K562 (cell line): ENCODE measurements around the gene PODN. TPM values are rescaled to one million over a fixed set of nuclear protein-coding genes. Genes with fewer than 3 reads are reported as not detected.

Experiments
- BACH1 ChIP-seq: fragments of 200-800 bp; sonication (Bioruptor generic); IDR thresholded peaks from 2 replicates; pipeline ENCODE4 v1.6.1; 2016; ENCODE audit warnings: missing genetic modification characterization, missing compliant biosample characterization
- CBFA2T2 ChIP-seq: fragments of 450-650 bp; conservative IDR thresholded peaks from 2 replicates; pipeline ENCODE4 v1.6.1; 2017; ENCODE audit warnings: mild to moderate bottlenecking
- EP300 ChIP-seq: IDR thresholded peaks from 2 replicates; pipeline ENCODE4 v1.6.1; 2012; ENCODE audit warnings: low read length, improper control_type of control experiment
- FUS ChIP-seq: fragments of 200-400 bp; formaldehyde crosslinking; optimal IDR thresholded peaks from 2 replicates; pipeline ENCODE3; 2017; ENCODE audit warnings: low read depth, low read length
- GATA2 ChIP-seq: sonication (generic); formaldehyde crosslinking; IDR thresholded peaks from 2 replicates; pipeline ENCODE4 v1.4.0; 2020; ENCODE audit warnings: mild to moderate bottlenecking, missing genetic modification reagents
- HCFC1 ChIP-seq: IDR thresholded peaks from 2 replicates; pipeline ENCODE4 v1.6.1; 2012; ENCODE audit warnings: low read depth, low read length, improper control_type of control experiment
- SREBF2 ChIP-seq: sonication (generic); formaldehyde crosslinking; IDR thresholded peaks from 2 replicates; pipeline ENCODE4 v1.4.0; 2020; ENCODE audit warnings: mild to moderate bottlenecking, missing genetic modification reagents
- TCF3 ChIP-seq: sonication (generic); formaldehyde crosslinking; IDR thresholded peaks from 2 replicates; pipeline ENCODE4 v1.4.0; 2020; ENCODE audit warnings: mild to moderate bottlenecking, missing genetic modification reagents
- polyA plus RNA-seq, 8 experiments: library from polyadenylated mRNA; depleted of rRNA in 4 of 8; stranded (reverse) in 5 of 8; unstranded in 3 of 8; fragments of >200 nt; fragmentation: Nextera tagmentation in 2 of 8; fragmentation: Illumina TruSeq in 1 of 8; extraction: Ambion mirVana in 2 of 8; extraction: Trizol in 1 of 8; gene quantifications; 2 replicates each; pipeline versions ENCODE4 v1.2.1 to v1.2.3, GENCODE V29; 2011 to 2014; ENCODE audit warnings: inconsistent platforms in 1 of 8, missing spikeins in 1 of 8
- total RNA-seq, 7 experiments: library from RNA; depleted of rRNA in 6 of 7; stranded (reverse); fragments of >200 nt in 6 of 7; fragmentation: Illumina TruSeq in 2 of 7; extraction: Trizol in 2 of 7; gene quantifications; 2 replicates each; pipeline versions ENCODE4 v1.2.1 to v1.2.3, GENCODE V29; 2011 to 2021; ENCODE audit warnings: low replicate concordance in 1 of 7
- TF ChIP-seq, protein P1 (sequence below), 2 experiments: fragments of 450-650 bp in 1 of 2; IDR thresholded peaks; 2 replicates each; pipeline ENCODE4 v1.6.1; 2011 to 2017; ENCODE audit warnings: low read depth in 2 of 2, antibody characterized with exemption in 1 of 2, borderline replicate concordance in 1 of 2, low read length in 1 of 2, mild to moderate bottlenecking in 1 of 2, mixed read lengths in 1 of 2; ENCODE audit not compliant: control insufficient read depth in 1 of 2
- TF ChIP-seq, protein P2 (sequence below): sonication (generic); formaldehyde crosslinking; IDR thresholded peaks from 2 replicates; pipeline ENCODE4 v1.8.0; 2023; ENCODE audit warnings: missing genetic modification reagents, mild to moderate bottlenecking, borderline replicate concordance
- TF ChIP-seq, protein P3 (sequence below): fragments of 450-650 bp; IDR thresholded peaks from 2 replicates; pipeline ENCODE4 v1.6.1; 2018; ENCODE audit warnings: mild to moderate bottlenecking, low read depth; ENCODE audit not compliant: partially characterized antibody
- TF ChIP-seq, protein P4 (sequence below): fragments of 250-450 bp; sonication (Bioruptor Pico); IDR thresholded peaks from 2 replicates; pipeline ENCODE4 v1.5.0; 2021
- TF ChIP-seq, protein P5 (sequence below), 2 experiments: fragments of 450-650 bp in 1 of 2; sonication (generic) in 1 of 2; formaldehyde crosslinking; conservative IDR thresholded peaks; 2 replicates each; pipeline versions ENCODE4 v1.4.0 to v1.8.1; 2020 to 2022; ENCODE audit warnings: mild to moderate bottlenecking in 1 of 2, missing genetic modification reagents in 1 of 2

PODN gene
- total and polyA plus RNA-seq, 9 of the 15 experiments (the other 6 are each of a cell fraction or from before 2014, with no cell fraction given) = not detected

DNA sequence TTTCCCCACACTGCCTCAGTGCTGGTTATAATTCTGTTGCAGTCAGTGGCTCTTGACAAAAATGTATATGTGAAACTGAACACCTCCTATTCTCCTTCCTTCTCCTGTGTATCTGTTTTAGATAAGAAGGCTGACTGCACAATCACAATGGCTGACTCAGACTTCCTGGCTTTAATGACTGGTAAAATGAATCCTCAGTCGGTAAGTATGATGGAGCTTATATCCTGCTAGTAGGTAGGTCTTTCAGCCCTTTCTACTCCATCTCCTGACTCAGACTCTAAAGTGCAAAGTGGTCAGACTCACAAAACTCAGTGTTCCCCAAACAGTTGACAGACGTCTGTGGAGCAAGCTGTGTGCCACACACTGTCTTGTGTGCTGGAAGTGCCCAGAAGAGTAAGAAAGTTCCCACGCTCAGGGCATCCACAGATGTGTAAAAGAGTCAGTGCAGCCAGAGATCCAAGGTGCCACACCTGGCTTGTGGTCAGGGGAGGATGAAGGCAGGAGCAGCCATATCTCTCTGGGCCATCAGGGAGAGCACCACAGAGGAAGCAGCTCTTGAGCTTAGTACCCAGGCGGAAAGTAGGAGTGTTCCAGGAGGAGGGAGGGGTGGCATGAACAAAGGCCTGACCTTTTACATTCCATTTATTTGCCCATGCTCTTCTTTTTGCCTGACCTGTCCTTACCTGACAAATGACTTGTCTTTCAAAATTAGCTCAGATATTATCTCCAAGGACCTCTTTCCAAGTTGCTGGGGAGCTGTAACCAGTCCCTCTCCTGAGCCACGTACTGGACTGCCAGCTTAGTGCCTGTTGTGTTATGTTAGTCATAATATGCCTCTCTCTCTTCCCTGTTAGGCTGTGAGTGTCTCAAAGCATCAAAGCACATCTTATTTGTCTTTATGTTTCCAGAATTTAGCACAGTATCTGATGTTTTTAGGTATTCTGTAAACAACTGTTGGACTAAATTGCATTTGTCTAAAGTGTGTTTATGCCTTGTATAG lies 14.0 kb upstream of the PODN start (continued):
- TF ChIP-seq, protein P1, sequence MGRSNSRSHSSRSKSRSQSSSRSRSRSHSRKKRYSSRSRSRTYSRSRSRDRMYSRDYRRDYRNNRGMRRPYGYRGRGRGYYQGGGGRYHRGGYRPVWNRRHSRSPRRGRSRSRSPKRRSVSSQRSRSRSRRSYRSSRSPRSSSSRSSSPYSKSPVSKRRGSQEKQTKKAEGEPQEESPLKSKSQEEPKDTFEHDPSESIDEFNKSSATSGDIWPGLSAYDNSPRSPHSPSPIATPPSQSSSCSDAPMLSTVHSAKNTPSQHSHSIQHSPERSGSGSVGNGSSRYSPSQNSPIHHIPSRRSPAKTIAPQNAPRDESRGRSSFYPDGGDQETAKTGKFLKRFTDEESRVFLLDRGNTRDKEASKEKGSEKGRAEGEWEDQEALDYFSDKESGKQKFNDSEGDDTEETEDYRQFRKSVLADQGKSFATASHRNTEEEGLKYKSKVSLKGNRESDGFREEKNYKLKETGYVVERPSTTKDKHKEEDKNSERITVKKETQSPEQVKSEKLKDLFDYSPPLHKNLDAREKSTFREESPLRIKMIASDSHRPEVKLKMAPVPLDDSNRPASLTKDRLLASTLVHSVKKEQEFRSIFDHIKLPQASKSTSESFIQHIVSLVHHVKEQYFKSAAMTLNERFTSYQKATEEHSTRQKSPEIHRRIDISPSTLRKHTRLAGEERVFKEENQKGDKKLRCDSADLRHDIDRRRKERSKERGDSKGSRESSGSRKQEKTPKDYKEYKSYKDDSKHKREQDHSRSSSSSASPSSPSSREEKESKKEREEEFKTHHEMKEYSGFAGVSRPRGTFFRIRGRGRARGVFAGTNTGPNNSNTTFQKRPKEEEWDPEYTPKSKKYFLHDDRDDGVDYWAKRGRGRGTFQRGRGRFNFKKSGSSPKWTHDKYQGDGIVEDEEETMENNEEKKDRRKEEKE (IDR thresholded peaks at IDR 0.05; ENCODE audit: borderline replicate concordance in 1 of 2, control insufficient read depth in 1 of 2, low read depth in 2 of 2, low read length in 1 of 2) = no peak
- no peak for TF ChIP-seq FUS
- no peak for TF ChIP-seq SREBF2
- TF ChIP-seq CBFA2T2 = no peak
- TF ChIP-seq, protein P2, sequence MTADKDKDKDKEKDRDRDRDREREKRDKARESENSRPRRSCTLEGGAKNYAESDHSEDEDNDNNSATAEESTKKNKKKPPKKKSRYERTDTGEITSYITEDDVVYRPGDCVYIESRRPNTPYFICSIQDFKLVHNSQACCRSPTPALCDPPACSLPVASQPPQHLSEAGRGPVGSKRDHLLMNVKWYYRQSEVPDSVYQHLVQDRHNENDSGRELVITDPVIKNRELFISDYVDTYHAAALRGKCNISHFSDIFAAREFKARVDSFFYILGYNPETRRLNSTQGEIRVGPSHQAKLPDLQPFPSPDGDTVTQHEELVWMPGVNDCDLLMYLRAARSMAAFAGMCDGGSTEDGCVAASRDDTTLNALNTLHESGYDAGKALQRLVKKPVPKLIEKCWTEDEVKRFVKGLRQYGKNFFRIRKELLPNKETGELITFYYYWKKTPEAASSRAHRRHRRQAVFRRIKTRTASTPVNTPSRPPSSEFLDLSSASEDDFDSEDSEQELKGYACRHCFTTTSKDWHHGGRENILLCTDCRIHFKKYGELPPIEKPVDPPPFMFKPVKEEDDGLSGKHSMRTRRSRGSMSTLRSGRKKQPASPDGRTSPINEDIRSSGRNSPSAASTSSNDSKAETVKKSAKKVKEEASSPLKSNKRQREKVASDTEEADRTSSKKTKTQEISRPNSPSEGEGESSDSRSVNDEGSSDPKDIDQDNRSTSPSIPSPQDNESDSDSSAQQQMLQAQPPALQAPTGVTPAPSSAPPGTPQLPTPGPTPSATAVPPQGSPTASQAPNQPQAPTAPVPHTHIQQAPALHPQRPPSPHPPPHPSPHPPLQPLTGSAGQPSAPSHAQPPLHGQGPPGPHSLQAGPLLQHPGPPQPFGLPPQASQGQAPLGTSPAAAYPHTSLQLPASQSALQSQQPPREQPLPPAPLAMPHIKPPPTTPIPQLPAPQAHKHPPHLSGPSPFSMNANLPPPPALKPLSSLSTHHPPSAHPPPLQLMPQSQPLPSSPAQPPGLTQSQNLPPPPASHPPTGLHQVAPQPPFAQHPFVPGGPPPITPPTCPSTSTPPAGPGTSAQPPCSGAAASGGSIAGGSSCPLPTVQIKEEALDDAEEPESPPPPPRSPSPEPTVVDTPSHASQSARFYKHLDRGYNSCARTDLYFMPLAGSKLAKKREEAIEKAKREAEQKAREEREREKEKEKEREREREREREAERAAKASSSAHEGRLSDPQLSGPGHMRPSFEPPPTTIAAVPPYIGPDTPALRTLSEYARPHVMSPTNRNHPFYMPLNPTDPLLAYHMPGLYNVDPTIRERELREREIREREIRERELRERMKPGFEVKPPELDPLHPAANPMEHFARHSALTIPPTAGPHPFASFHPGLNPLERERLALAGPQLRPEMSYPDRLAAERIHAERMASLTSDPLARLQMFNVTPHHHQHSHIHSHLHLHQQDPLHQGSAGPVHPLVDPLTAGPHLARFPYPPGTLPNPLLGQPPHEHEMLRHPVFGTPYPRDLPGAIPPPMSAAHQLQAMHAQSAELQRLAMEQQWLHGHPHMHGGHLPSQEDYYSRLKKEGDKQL (CRISPR knock-in tag) = no peak
- no peak for TF ChIP-seq TCF3 (CRISPR knock-in tag)
- TF ChIP-seq, protein P3, sequence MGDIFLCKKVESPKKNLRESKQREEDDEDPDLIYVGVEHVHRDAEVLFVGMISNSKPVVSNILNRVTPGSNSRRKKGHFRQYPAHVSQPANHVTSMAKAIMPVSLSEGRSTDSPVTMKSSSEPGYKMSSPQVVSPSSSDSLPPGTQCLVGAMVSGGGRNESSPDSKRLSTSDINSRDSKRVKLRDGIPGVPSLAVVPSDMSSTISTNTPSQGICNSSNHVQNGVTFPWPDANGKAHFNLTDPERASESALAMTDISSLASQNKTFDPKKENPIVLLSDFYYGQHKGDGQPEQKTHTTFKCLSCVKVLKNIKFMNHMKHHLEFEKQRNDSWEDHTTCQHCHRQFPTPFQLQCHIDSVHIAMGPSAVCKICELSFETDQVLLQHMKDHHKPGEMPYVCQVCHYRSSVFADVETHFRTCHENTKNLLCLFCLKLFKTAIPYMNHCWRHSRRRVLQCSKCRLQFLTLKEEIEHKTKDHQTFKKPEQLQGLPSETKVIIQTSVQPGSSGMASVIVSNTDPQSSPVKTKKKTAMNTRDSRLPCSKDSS = no peak
- no peak for TF ChIP-seq GATA2 (CRISPR knock-in tag)
- TF ChIP-seq BACH1 = no peak; the same call in 1 of the 2 replicates
- TF ChIP-seq EP300 = peak; percentile 38; the same call in 1 of the 2 replicates
- TF ChIP-seq, protein P4, sequence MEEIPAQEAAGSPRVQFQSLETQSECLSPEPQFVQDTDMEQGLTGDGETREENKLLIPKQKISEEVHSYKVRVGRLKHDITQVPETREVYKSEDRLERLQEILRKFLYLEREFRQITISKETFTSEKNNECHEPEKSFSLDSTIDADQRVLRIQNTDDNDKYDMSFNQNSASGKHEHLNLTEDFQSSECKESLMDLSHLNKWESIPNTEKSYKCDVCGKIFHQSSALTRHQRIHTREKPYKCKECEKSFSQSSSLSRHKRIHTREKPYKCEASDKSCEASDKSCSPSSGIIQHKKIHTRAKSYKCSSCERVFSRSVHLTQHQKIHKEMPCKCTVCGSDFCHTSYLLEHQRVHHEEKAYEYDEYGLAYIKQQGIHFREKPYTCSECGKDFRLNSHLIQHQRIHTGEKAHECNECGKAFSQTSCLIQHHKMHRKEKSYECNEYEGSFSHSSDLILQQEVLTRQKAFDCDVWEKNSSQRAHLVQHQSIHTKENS (CRISPR knock-in tag) = no peak
- TF ChIP-seq, protein P5, sequence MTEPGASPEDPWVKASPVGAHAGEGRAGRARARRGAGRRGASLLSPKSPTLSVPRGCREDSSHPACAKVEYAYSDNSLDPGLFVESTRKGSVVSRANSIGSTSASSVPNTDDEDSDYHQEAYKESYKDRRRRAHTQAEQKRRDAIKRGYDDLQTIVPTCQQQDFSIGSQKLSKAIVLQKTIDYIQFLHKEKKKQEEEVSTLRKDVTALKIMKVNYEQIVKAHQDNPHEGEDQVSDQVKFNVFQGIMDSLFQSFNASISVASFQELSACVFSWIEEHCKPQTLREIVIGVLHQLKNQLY (CRISPR knock-in tag; conservative IDR thresholded peaks at IDR 0.05) = no peak
- no peak for TF ChIP-seq HCFC1
